K562 (cell line): ENCODE data around the gene SLC5A11. TPM values are rescaled to one million over a fixed set of nuclear protein-coding genes. Genes with fewer than 3 reads are reported as not detected.

Source experiments
- NR0B1 ChIP-seq: fragments of 450-650 bp; IDR thresholded peaks from one replicate; pipeline ENCODE4 v1.6.1; 2018; ENCODE audit warnings: mild to moderate bottlenecking, moderate library complexity; ENCODE audit not compliant: partially characterized antibody
- RBM15 ChIP-seq: fragments of 200-400 bp; formaldehyde crosslinking; IDR thresholded peaks from 2 replicates; pipeline ENCODE4 v1.6.1; 2018; ENCODE audit warnings: mild to moderate bottlenecking, low read length, moderate library complexity; ENCODE audit not compliant: insufficient read depth
- REST ChIP-seq, 2 experiments: fragments of 450-650 bp; formaldehyde crosslinking in 1 of 2; IDR thresholded peaks; 2 replicates each; pipeline versions ENCODE4 v1.4.0 to v1.6.1; 2014 to 2020; ENCODE audit warnings: mild to moderate bottlenecking in 2 of 2, borderline replicate concordance in 1 of 2, low read depth in 1 of 2
- ZNF133 ChIP-seq: fragments of 250-450 bp; sonication (Bioruptor Pico); IDR thresholded peaks from 2 replicates; pipeline ENCODE4 v1.4.0; 2020; ENCODE audit warnings: mild to moderate bottlenecking
- ZNF584 ChIP-seq: fragments of 200-800 bp; sonication (Bioruptor generic); IDR thresholded peaks from 2 replicates; pipeline ENCODE4 v1.6.1; 2016; ENCODE audit warnings: low read depth, mild to moderate bottlenecking, missing genetic modification characterization, missing compliant biosample characterization
- ZNF766 ChIP-seq: fragments of 200-800 bp; sonication (Bioruptor generic); conservative IDR thresholded peaks from 2 replicates; pipeline ENCODE4 v1.6.1; 2016; ENCODE audit warnings: missing genetic modification characterization, missing compliant biosample characterization
- polyA plus RNA-seq, 8 experiments: library from polyadenylated mRNA; depleted of rRNA in 4 of 8; stranded (reverse) in 5 of 8; unstranded in 3 of 8; fragments of >200 nt; fragmentation: Nextera tagmentation in 2 of 8; fragmentation: Illumina TruSeq in 1 of 8; extraction: Ambion mirVana in 2 of 8; extraction: Trizol in 1 of 8; gene quantifications; 2 replicates each; pipeline versions ENCODE4 v1.2.1 to v1.2.3, GENCODE V29; 2011 to 2014; ENCODE audit warnings: inconsistent platforms in 1 of 8, missing spikeins in 1 of 8
- total RNA-seq, 7 experiments: library from RNA; depleted of rRNA in 6 of 7; stranded (reverse); fragments of >200 nt in 6 of 7; fragmentation: Illumina TruSeq in 2 of 7; extraction: Trizol in 2 of 7; gene quantifications; 2 replicates each; pipeline versions ENCODE4 v1.2.1 to v1.2.3, GENCODE V29; 2011 to 2021; ENCODE audit warnings: low replicate concordance in 1 of 7

The SLC5A11 gene
- total and polyA plus RNA-seq, 9 of the 15 experiments (the other 6 are each of a cell fraction or from before 2014, with no cell fraction given), result 0.04 to 0.25 (median 0.11) TPM; not detected in 3

- TF ChIP-seq ZNF584, result no peak
- TF ChIP-seq ZNF133 (CRISPR knock-in tag), result no peak
- no peak for TF ChIP-seq NR0B1
- no peak for TF ChIP-seq RBM15
- TF ChIP-seq REST (IDR thresholded peaks at IDR 0.05; ENCODE audit: borderline replicate concordance), result peak; percentile 47; the same call in 1 of the 2 replicates
- TF ChIP-seq REST (CRISPR knock-in tag; IDR thresholded peaks at IDR 0.05; ENCODE audit: low read depth), result no peak
- TF ChIP-seq ZNF766 (CRISPR knock-in tag), result no peak
Observed at GRCh38 chr16:24844101-24845030, 1.4 kb upstream of the SLC5A11 start (continued).
